Measurements from ENCODE around the gene ATG101.

Gene ATG101

GRCh38 chr12:52059582-52060497 lies 9.9 kb upstream of the ATG101 start:
- no peak for DNase-seq (ENCODE audit: low read depth)
- H3K4me3 ChIP-seq (ENCODE audit: low read depth, low read length): no peak overlapping the region
- no peak for TF ChIP-seq CTCF (IDR thresholded peaks at IDR 0.05; ENCODE audit: insufficient read depth, low read depth, low read length, missing control alignments)

- no peak for DNase-seq (ENCODE audit: low read depth)
- TF ChIP-seq CTCF (IDR thresholded peaks at IDR 0.05; ENCODE audit: insufficient read depth, low read depth, low read length, missing control alignments): no peak
These were observed 9.1 kb upstream of the ATG101 start for GRCh38 chr12:52060498-52061177.

GRCh38 chr12:52061470-52062166 lies 8.2 kb upstream of the ATG101 start:
- no peak for DNase-seq (ENCODE audit: low read depth)
- no peak for TF ChIP-seq CTCF (IDR thresholded peaks at IDR 0.05; ENCODE audit: insufficient read depth, low read depth, low read length, missing control alignments)
- no peak overlapping the region for H3K4me3 ChIP-seq (ENCODE audit: low read depth, low read length)

More at GRCh38 chr12:52060498-52061177, 9.1 kb upstream of the ATG101 start:
- no peak overlapping the region for H3K4me3 ChIP-seq (ENCODE audit: low read depth, low read length)

GRCh38 chr12:52062167-52063081 lies 7.4 kb upstream of the ATG101 start:
- no peak for TF ChIP-seq CTCF (IDR thresholded peaks at IDR 0.05; ENCODE audit: insufficient read depth, low read depth, low read length, missing control alignments)
- H3K4me3 ChIP-seq (ENCODE audit: low read depth, low read length): no peak overlapping the region
- no peak for DNase-seq (ENCODE audit: low read depth)

- no peak for TF ChIP-seq CTCF (IDR thresholded peaks at IDR 0.05; ENCODE audit: insufficient read depth, low read depth, low read length, missing control alignments)
- no peak overlapping the region for H3K4me3 ChIP-seq (ENCODE audit: low read depth, low read length)
- DNase-seq (ENCODE audit: low read depth): no peak
These were observed 6.5 kb upstream of the ATG101 start for GRCh38 chr12:52063082-52063924.
